SJSA1 (cell line): Measurements from ENCODE around the gene SEC24D. TPM values are rescaled to one million over a fixed set of nuclear protein-coding genes. Genes with fewer than 3 reads are reported as not detected.

Experiments used
- DNase-seq, 2 experiments: peaks; one replicate each; pipeline ENCODE4 v3.0.0-alpha.2; 2015 to 2020; ENCODE audit warnings: low spot score in 2 of 2, low read depth in 1 of 2
- H3K27ac ChIP-seq: fragments of 250-450 bp; sonication (Bioruptor Pico); 2 replicates; pipeline ENCODE4 v1.5.1; 2020; ENCODE audit warnings: mild to moderate bottlenecking, moderate library complexity
- H3K27me3 ChIP-seq: fragments of 250-450 bp; sonication (Bioruptor Pico); replicated peaks from 2 replicates; pipeline ENCODE4 v1.5.1; 2020; ENCODE audit warnings: mild to moderate bottlenecking, moderate library complexity
- H3K36me3 ChIP-seq: fragments of 250-450 bp; sonication (Bioruptor Pico); 2 replicates; pipeline ENCODE4 v1.5.1; 2020; ENCODE audit warnings: mild to moderate bottlenecking
- H3K4me1 ChIP-seq: fragments of 250-450 bp; sonication (Bioruptor Pico); replicated peaks from 2 replicates; pipeline ENCODE4 v1.6.1; 2021; ENCODE audit warnings: mild to moderate bottlenecking
- H3K4me3 ChIP-seq: fragments of 250-450 bp; sonication (Bioruptor Pico); 2 replicates; pipeline ENCODE4 v1.5.1; 2020; ENCODE audit warnings: mild to moderate bottlenecking
- H3K9me3 ChIP-seq: fragments of 250-450 bp; sonication (Bioruptor Pico); replicated peaks from 2 replicates; pipeline ENCODE4 v1.5.1; 2020; ENCODE audit warnings: mild to moderate bottlenecking
- total RNA-seq: library from RNA; depleted of rRNA; stranded (reverse); fragments of >200 nt; shearing (Covaris generic); gene quantifications from 2 replicates; pipeline ENCODE4 v1.2.3, GENCODE V29; 2014

The SEC24D gene
- total RNA-seq, 1 experiment from 2014 or later: 79.9 TPM

- Histone ChIP-seq H3K27me3 (no peaks in the 10 kb centered on the region), H3K4me1 (peaks cover 44% of the 10 kb centered on the region), H3K4me3 (no peak overlapping the region), H3K9me3 (no peaks in the 10 kb centered on the region), H3K27ac (no peak overlapping the region; the same call in 1 of the 2 replicates), H3K36me3 (peaks cover 52% of the 10 kb centered on the region)
- DNase-seq: no peak
Observed at GRCh38 chr4:118769161-118769560, 66.8 kb downstream of the SEC24D start.

DNA sequence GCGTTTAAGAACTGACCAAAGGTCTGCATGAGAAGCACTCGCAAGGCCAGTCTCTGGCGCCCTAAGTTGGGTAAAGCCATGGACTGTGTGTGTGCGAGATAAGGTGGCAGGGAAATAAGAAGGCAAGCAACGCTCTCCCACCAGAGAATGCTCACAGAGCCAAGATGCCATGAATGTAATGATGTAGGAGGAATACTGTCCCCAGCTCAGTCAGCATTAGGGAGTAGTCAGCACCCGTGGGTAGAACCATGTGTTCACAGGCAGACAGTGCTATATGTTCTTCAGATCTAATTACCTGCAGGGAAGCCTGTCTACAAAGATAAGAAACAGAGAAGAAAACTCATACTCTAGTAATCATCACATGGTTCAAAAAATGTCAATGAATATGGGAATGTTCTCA lies 68.8 kb downstream of the SEC24D start:
- no peak for DNase-seq
- Histone ChIP-seq H3K27ac (no peak overlapping the region), H3K36me3 (peaks cover 65% of the 10 kb centered on the region), H3K4me3 (no peak overlapping the region), H3K9me3 (no peaks in the 10 kb centered on the region), H3K27me3 (no peaks in the 10 kb centered on the region), H3K4me1 (peaks cover 32% of the 10 kb centered on the region)

GRCh38 chr4:118765399-118765798 lies 70.5 kb downstream of the SEC24D start:
- peak in 1 of 2 experiments; percentile 69 for DNase-seq
- Histone ChIP-seq H3K4me3 (no peak overlapping the region), H3K36me3 (peaks cover 68% of the 10 kb centered on the region), H3K9me3 (no peaks in the 10 kb centered on the region), H3K27me3 (no peaks in the 10 kb centered on the region), H3K27ac (peak overlapping the region; percentile 1; the same call in 1 of the 2 replicates), H3K4me1 (peaks cover 32% of the 10 kb centered on the region)

DNA sequence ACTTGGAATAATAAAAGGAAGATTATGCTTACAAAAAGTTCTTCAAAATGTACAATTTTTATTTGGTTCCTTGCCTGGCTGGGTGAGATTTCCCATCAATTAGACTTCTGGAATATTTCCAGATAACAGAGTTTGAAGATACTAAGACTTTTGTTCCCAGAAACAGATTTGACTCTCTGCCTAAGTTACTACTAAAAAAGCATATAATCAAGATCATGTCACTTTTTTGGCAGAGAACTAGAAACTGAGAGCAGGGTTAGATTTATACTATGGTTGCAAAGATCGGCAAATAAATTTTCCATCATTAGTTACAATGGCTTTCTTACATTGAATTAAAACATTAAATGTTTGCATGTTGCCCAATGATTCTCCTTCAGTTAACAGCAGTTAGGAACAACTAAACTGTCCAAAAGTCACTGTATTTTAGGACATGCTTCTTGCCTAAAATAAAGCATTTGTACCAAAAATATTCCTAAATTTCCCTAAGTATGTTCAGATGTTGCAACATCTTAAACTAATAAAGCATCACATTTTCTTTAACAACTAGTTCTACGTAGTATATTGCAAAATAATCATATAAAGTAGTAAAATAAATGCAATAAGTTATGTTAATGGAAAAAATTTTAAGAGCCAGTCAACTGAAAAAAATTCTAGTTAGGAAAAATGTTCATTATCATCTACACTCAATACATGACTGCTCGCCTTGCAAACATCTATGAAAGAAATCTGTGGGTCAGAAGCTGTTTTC lies 73.0 kb downstream of the SEC24D start:
- no peaks in the 10 kb centered on the region for H3K27me3 ChIP-seq
- no peak overlapping the region for H3K27ac ChIP-seq
- H3K36me3 ChIP-seq: peaks cover 79% of the 10 kb centered on the region
- no peak overlapping the region for H3K4me3 ChIP-seq
- H3K4me1 ChIP-seq: peaks cover 21% of the 10 kb centered on the region
- no peaks in the 10 kb centered on the region for H3K9me3 ChIP-seq
- DNase-seq: no peak

DNA sequence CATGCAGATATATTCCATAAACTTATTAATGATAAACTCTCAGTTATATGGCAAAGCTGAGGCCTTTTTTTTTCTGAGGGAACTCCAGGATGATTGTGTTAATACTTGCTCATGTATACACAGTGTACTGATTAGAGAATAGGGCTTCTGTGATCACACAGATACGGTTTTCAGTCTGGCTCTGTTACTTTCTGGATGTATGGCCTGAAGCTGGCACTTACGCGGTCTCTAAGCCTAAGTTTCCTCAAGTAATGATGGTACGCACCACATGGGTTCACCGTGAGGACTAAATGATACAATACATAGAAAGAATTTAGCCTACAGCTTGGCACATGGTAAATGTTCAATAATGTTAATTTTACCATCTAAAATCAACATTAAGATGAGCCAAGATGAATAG lies 73.8 kb downstream of the SEC24D start:
- peaks cover 79% of the 10 kb centered on the region for H3K36me3 ChIP-seq
- no peak overlapping the region for H3K27ac ChIP-seq
- peaks cover 24% of the 10 kb centered on the region for H3K4me1 ChIP-seq

DNA sequence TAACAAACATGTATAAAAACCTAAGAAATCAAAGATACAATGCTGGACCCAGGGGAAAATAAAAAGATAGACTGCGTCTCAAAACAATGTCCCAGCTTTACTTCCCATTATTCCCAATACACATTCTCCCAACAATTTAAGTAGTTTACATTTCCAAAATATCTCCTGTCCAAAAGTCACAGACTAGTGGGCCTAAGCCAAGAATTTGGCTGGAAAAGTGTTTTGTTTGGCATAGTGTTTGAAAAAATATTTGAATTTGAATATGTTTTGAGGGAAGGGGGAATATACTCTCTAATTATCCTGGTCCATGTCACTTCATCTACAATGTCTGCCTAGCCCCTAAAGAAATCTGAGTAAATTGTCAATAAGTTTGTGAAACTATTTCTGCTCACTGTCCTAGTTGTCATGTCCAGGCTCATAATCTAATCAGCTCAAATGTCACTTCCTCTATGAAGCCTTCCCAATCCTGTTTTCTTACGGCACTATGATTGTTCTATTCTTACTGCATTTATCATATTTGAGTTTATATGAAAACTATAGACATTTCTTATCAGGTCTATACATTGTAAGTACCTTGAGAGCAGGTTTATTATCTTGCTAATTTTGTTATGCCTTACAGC lies 74.4 kb downstream of the SEC24D start:
- Histone ChIP-seq H3K27me3 (no peaks in the 10 kb centered on the region), H3K4me1 (peaks cover 29% of the 10 kb centered on the region), H3K27ac (no peak overlapping the region), H3K4me3 (no peak overlapping the region), H3K9me3 (no peaks in the 10 kb centered on the region), H3K36me3 (peaks cover 76% of the 10 kb centered on the region)
- DNase-seq: no peak

More for the DNA sequence above, 73.8 kb downstream of the SEC24D start:
- no peaks in the 10 kb centered on the region for H3K9me3 ChIP-seq
- H3K4me3 ChIP-seq: no peak overlapping the region
- no peak for DNase-seq
- H3K27me3 ChIP-seq: no peaks in the 10 kb centered on the region

DNA sequence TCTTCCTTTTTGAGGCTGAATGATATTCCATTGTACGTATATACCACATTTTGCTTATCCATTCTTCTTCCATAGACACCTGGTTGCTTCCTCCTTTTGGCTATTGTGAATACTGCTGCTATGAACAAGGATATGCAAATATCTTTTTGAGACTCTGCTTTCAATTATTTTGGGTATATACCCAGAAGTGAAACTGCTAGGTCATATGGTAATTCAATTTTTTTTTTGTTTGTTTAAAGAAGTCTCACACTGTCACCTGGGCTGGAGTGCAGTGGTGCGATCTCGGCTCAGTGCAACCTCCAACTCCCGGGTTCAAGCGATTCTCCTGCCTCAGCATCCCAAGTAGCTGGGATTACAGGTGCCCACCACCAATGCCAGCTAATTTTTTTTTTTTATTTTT lies 75.4 kb downstream of the SEC24D start:
- no peak for DNase-seq
- peaks cover 74% of the 10 kb centered on the region for H3K36me3 ChIP-seq
- H3K27ac ChIP-seq: no peak overlapping the region
- no peaks in the 10 kb centered on the region for H3K9me3 ChIP-seq
- H3K4me3 ChIP-seq: no peak overlapping the region
- H3K27me3 ChIP-seq: no peaks in the 10 kb centered on the region
- peaks cover 28% of the 10 kb centered on the region for H3K4me1 ChIP-seq

DNA sequence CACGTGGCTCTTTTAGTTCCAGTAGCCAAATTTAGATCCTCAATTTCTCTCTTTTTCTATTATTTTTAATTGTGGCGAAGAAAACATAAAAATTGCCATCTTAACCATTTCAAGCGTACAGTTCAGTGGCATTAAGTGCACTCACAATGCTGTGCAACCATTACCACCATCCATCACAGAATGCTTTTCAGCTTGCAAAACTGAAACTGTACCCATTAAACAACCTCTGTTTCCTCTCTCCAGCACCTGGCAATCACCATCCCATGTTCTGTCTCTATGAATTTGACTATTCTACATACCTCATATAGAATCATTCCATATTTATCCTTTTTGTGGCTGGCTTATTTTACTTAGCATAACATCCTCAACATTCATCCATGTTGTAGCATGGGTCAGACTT lies 75.8 kb downstream of the SEC24D start:
- peaks cover 74% of the 10 kb centered on the region for H3K36me3 ChIP-seq
- no peaks in the 10 kb centered on the region for H3K9me3 ChIP-seq
- H3K4me3 ChIP-seq: no peak overlapping the region
- no peak overlapping the region for H3K27ac ChIP-seq
- peaks cover 24% of the 10 kb centered on the region for H3K4me1 ChIP-seq
- DNase-seq: no peak
- no peaks in the 10 kb centered on the region for H3K27me3 ChIP-seq

DNA sequence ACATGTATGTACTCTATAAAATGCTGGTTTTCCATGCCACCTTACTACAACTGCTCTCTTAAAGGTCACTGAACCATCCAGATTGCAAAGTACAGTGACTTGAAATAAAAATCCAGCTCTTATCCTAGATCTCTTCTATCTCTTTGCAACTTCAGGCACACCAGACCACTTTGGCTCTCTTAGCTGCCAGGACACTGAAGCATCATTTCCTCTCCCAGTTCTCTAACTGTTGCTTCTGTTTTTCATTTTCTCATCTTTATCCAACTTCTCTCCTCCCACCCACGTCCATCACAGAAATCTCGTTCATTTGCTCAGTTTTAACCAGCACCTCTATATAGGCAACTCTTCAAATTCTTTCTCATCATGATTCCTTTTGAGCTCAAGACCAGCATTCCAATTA lies 76.4 kb downstream of the SEC24D start:
- H3K9me3 ChIP-seq: no peaks in the 10 kb centered on the region
- H3K4me3 ChIP-seq: no peak overlapping the region
- peaks cover 72% of the 10 kb centered on the region for H3K36me3 ChIP-seq
- no peaks in the 10 kb centered on the region for H3K27me3 ChIP-seq
- H3K4me1 ChIP-seq: peaks cover 18% of the 10 kb centered on the region
- H3K27ac ChIP-seq: no peak overlapping the region
- no peak for DNase-seq

DNA sequence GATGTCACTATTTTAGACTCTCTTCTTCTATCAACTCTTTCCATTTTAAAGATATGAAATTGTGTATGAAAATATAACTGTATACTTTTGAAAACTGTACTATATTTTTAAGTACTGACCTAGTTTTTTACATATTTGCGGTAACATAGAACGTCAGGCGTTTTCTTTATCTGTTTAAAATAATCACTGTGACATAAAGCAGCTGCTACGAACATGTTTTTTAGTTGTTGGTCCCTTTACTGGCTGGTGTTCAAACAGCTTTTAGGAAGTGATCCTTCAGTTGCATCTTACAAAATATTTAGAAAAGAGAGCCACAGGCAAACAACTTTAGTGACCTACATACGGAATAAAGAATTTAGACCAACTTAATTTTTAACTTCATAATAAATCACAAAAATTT lies 77.6 kb downstream of the SEC24D start:
- Histone ChIP-seq H3K4me3 (no peak overlapping the region), H3K9me3 (no peaks in the 10 kb centered on the region), H3K27me3 (no peaks in the 10 kb centered on the region), H3K36me3 (peaks cover 67% of the 10 kb centered on the region), H3K27ac (no peak overlapping the region), H3K4me1 (peaks cover 29% of the 10 kb centered on the region)
- no peak for DNase-seq

- Histone ChIP-seq H3K4me3 (no peak overlapping the region), H3K27me3 (no peaks in the 10 kb centered on the region), H3K9me3 (no peaks in the 10 kb centered on the region), H3K27ac (no peak overlapping the region), H3K36me3 (peaks cover 62% of the 10 kb centered on the region), H3K4me1 (peaks cover 34% of the 10 kb centered on the region)
- no peak for DNase-seq
Observed at GRCh38 chr4:118757761-118758251, 78.1 kb downstream of the SEC24D start.

DNA sequence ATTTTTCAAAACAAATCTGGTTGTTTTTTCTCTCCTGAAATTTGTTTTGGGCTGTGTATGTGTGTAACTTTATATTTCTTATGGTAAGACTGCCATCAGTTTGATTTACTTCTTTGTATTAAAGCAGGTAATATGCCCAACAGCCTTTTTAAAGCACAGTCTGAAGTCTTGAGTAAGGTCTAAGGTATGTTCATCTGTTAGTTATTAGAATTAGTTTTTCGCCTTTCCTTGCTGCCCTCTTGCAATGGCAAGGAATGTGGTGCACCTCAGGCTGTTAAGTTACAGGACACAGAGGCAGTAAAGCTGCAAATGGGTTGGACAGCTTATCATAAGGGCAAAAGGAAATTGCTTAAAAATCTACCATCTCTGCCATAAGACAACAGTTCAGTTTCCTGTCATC lies 79.0 kb downstream of the SEC24D start:
- no peaks in the 10 kb centered on the region for H3K9me3 ChIP-seq
- peaks cover 64% of the 10 kb centered on the region for H3K36me3 ChIP-seq
- H3K27ac ChIP-seq: no peak overlapping the region
- DNase-seq: no peak
- peaks cover 42% of the 10 kb centered on the region for H3K4me1 ChIP-seq
- no peak overlapping the region for H3K4me3 ChIP-seq
- H3K27me3 ChIP-seq: no peaks in the 10 kb centered on the region

DNA sequence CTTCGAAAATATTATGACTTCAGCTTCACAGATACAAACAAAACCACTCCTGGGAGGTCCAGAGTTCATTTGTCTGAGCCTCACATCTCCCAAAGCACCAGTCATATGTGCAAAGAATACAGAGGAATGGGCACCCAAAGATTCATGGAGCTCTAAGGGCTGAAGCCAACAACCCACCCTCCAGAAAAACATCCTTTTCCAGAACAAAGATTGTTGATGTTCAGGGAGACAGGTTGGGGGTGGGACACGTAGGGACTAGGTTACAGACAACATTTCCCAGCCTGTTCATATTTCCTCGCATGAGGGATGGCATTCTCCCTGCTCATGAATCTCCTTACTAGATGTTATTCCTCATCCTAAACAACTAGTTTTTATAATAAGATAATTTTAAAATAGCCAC lies 79.5 kb downstream of the SEC24D start:
- no peaks in the 10 kb centered on the region for H3K9me3 ChIP-seq
- no peak for DNase-seq
- H3K4me3 ChIP-seq: no peak overlapping the region
- H3K36me3 ChIP-seq: peaks cover 64% of the 10 kb centered on the region
- no peaks in the 10 kb centered on the region for H3K27me3 ChIP-seq
- H3K4me1 ChIP-seq: peaks cover 47% of the 10 kb centered on the region
- H3K27ac ChIP-seq: no peak overlapping the region

DNA sequence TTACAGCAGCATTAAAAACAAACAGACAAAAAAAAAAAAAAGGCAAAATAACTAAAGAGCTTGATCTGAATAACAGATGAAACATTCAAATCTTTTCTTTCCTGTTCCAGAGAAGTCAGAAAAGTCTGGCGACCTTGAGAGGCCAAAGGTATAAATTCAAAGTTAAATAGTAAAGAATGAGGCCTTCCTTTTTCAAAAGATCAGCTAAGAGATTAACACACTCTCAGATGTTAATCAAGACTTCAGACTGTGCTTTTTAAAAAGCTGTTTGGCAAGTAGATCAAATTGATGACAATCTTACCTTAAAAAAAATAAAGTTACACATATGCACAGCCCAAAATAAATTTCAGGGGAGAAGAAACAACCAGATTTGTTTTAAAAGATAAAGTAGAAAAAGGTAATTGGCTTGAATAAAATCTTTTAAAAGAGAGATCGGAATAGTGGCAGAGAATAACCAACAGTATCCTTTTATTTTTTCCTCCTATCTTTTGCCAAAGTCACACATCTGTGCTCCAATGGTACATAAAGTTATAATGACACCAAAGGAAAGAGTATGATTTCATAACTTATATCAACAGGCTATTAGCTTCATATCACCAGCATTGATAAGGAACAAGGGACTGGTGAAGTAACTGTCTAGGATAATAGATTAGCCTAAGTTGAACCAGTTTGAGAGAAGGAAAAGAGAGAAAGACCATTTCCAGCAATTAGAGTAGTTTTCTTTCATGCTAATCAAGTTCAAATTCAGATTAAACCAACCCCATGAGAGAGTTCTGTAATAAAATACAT lies 80.3 kb downstream of the SEC24D start:
- Histone ChIP-seq H3K27ac (no peak overlapping the region), H3K36me3 (peaks cover 63% of the 10 kb centered on the region), H3K4me1 (peaks cover 48% of the 10 kb centered on the region), H3K9me3 (no peaks in the 10 kb centered on the region), H3K4me3 (no peak overlapping the region), H3K27me3 (no peaks in the 10 kb centered on the region)
- DNase-seq: no peak
